Sigmoid colon (tissue), 4 donors: ENCODE results near the gene OR6Q1.

Experiments used
- EP300 ChIP-seq, 4 donors: sonication (generic); formaldehyde crosslinking; IDR thresholded peaks; one replicate each; pipeline ENCODE4 v1.6.1; 2017; ENCODE audit warnings: antibody characterized with exemption in 4 of 4
- POLR2A ChIP-seq, 2 donors: fragments of 450-650 bp; IDR thresholded peaks; one replicate each; pipeline ENCODE4 v1.6.1; 2016; ENCODE audit warnings: antibody characterized with exemption in 2 of 2, mild to moderate bottlenecking in 2 of 2, moderate library complexity in 2 of 2
- POLR2AphosphoS5 ChIP-seq, 4 donors: sonication (generic); formaldehyde crosslinking; IDR thresholded peaks; one replicate each; pipeline ENCODE4 v1.6.1; 2017; ENCODE audit warnings: antibody characterized with exemption in 4 of 4
- TF ChIP-seq, protein P1 (sequence below), 4 experiments: fragments of 450-650 bp in 3 of 4; fragments of 200-600 bp in 1 of 4; IDR thresholded peaks; one replicate each; pipeline ENCODE4 v1.5.1; 2016 to 2019; ENCODE audit warnings: antibody characterized with exemption in 4 of 4, mild to moderate bottlenecking in 3 of 4, moderate library complexity in 2 of 4

DNA sequence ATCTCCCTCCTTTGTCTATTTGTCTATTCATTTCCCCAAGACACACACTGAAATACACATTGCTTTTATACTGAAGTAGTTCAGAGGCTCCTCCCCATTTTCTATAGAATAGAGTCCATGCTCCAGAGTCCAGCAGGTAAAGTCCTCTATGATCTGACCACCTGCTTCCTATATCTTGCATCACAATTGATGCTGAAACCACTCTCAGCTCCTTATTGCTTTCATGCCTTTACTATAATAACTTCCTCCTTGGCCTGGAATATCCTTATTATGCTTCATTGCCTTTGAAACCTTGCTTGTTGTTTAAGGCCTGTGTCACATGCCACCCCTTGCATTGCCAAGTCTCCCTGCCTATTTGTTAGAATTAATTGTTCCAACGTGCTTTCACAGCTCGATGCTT lies 12.6 kb downstream of the OR6Q1 start:
- TF ChIP-seq, protein P1, sequence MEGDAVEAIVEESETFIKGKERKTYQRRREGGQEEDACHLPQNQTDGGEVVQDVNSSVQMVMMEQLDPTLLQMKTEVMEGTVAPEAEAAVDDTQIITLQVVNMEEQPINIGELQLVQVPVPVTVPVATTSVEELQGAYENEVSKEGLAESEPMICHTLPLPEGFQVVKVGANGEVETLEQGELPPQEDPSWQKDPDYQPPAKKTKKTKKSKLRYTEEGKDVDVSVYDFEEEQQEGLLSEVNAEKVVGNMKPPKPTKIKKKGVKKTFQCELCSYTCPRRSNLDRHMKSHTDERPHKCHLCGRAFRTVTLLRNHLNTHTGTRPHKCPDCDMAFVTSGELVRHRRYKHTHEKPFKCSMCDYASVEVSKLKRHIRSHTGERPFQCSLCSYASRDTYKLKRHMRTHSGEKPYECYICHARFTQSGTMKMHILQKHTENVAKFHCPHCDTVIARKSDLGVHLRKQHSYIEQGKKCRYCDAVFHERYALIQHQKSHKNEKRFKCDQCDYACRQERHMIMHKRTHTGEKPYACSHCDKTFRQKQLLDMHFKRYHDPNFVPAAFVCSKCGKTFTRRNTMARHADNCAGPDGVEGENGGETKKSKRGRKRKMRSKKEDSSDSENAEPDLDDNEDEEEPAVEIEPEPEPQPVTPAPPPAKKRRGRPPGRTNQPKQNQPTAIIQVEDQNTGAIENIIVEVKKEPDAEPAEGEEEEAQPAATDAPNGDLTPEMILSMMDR (IDR thresholded peaks at IDR 0.05), result no peak
- TF ChIP-seq POLR2AphosphoS5 (IDR thresholded peaks at IDR 0.05), result no peak
- no peak for TF ChIP-seq POLR2A (IDR thresholded peaks at IDR 0.05)
- no peak for TF ChIP-seq EP300 (IDR thresholded peaks at IDR 0.05)
